ENCODE measurements around the gene CENPQ.
"Not testable (repeated sequence)": the region's sequence is repeated elsewhere in the genome, so short reads cannot be mapped to it uniquely, and the experiment has no call there.

Gene CENPQ, protein sequence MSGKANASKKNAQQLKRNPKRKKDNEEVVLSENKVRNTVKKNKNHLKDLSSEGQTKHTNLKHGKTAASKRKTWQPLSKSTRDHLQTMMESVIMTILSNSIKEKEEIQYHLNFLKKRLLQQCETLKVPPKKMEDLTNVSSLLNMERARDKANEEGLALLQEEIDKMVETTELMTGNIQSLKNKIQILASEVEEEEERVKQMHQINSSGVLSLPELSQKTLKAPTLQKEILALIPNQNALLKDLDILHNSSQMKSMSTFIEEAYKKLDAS

GRCh38 chr6:49462927-49463611 is at the start of gene CENPQ, which contains the start of gene MMUT:
Gene CENPQ (plus strand): TSS chr6:49463370. CDS start chr6:49470177, 6,807 bp downstream.
Gene MMUT (minus strand): TSS chr6:49463253. CDS start chr6:49459466, 3,787 bp downstream.
- peak; percentile 78 to 84 for DNase-seq (ENCODE audit: low read depth in 2 of 2)

DNA sequence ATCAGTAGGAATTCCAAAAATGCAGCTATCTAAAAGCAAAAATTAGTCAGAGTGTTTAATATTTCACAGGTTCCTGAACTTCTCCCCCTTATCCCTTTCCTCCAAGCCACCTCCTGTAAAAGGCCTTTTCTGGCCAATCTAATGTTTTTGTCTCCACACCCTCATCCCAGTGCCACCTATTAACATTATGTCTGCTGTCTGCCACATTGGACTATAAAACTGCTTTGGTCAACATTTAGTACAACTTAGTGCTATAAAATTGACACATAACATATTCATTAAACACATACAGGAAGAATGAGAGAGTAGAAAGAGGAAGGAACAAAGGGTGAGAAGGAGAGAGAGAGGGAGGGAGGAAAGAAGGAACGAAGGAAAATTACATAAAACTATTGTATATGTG is 47.8 kb upstream of the CENPQ start:
- DNase-seq (ENCODE audit: low read depth in 2 of 2): no peak

GRCh38 chr6:49416195-49416594 is 47.0 kb upstream of the CENPQ start:
- DNase-seq (ENCODE audit: low read depth in 2 of 2): no peak

DNA sequence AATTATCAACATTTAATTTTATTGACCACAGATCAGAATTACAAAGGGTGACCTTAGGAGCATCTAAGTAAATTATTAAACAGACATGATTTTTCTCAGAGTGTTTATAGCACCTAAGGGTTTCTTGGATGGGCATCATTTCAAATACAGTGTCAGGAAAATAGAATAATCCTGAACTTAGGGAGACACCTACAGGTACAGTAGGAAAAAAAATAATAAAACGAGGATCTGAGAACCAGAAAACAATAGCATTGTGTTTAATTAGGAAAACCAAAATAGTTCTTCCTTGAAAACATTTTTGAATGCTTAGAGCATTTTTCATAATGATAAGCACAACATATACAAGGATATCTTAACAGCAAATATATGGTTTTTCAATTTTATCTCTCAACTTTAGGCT is 39.4 kb upstream of the CENPQ start:
- DNase-seq (ENCODE audit: low read depth in 2 of 2): no peak

- no peak for DNase-seq (ENCODE audit: low read depth in 2 of 2)
Measured at GRCh38 chr6:49430187-49430586, 33.0 kb upstream of the CENPQ start.

DNA sequence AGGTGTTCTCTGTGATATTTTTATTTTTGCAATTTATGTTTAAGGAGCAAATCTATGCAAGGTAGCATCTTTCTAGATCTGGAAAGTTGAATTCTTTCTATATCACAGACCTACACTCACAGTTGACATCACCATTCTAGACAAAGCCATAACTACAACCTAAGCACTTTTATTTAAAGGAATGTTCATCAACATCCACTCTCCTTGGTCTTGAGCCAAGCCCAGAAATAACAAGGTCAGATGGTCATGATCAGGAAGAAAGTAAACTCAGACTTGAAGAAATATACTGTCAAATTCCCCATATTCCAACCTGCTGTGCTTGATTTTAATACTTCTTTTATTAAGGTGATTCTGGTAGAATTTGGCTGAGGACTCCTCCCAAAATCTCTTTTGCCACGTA is 32.3 kb upstream of the CENPQ start:
- no peak for DNase-seq (ENCODE audit: low read depth in 2 of 2)

GRCh38 chr6:49453221-49453620 is 9.9 kb upstream of the CENPQ start:
- DNase-seq (ENCODE audit: low read depth in 2 of 2): no peak

- no peak for DNase-seq (ENCODE audit: low read depth in 2 of 2)
Measured at GRCh38 chr6:49454787-49455709, 8.1 kb upstream of the CENPQ start.

- DNase-seq (ENCODE audit: low read depth in 2 of 2): no peak
Measured at GRCh38 chr6:49457771-49458170, 5.4 kb upstream of the CENPQ start.

- no peak for DNase-seq (ENCODE audit: low read depth in 2 of 2)
Measured at GRCh38 chr6:49462071-49462470, 1.1 kb upstream of the CENPQ start.

DNA sequence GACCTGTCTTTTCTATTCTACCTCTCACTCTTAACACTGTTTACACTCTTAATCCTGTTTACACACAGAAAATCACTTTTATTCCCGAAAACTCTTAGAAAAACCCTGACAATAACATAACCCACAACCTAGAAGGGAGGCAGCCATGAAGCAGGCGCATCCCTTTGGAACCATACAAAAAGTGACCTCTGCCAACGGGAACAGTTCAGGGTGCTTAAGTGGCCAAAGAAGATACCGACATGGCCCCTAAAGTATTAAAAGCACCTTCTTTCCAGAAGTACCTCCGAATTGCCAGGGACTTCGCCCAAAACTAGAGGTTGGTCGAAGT is 607 bp upstream of the CENPQ start:
- no peak for DNase-seq (ENCODE audit: low read depth in 2 of 2)

GRCh38 chr6:49463612-49463967 is 420 bp downstream of the CENPQ start:
- DNase-seq (ENCODE audit: low read depth in 2 of 2): no peak

DNA sequence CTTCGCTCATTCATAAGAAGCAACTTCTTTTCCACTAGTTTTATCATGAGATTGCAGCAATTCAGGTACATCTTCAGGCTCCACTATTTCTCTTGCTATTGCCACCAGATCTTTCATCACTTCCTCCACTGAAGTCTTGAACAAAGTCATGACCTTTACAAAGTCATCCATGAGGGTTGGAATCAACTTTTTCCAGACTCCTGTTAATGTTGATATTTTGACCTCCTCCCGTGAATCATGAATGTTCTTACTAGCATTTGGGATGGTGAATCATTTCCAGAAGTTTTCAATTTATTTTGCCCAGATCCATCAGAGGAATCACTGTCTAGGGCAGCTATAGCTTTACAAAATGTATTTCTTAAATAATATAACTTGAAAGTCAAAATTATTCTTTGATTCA is 1.5 kb downstream of the CENPQ start:
- no peak for DNase-seq (ENCODE audit: low read depth in 2 of 2)

- no peak for DNase-seq (ENCODE audit: low read depth in 2 of 2)
Measured at GRCh38 chr6:49468042-49468441, 4.9 kb downstream of the CENPQ start.

- not testable (repeated sequence) for DNase-seq (ENCODE audit: low read depth in 2 of 2)
Measured at GRCh38 chr6:49476564-49476963, 13.4 kb downstream of the CENPQ start.

DNA sequence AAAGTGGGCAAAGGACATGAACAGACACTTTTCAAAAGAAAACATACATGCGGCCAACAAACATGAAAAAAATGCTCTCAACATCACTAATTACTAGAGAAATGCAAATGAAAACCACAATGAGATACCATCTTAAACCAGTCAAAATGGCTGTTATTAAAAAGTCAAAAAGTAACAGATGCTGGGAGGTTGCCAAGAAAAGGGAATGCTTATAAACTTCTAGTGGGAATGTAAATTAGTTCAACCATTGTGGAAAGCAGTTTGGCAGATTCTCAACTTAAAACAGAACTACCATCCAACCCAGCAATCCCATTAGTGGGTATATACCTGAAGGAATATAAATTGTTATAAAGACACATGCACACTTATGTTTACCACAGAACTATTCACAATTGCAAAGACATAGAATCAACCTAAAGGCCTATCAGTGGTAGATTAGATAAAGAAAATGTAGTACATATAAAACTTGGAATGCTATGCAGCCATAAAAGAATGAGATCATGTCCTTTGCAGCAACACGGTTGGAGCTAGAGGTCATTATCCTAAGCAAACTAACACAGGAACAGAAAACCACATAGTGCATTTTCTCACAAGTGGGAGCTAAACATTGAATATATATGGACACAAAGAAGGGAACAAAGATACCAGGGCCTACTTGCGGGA is 16.3 kb downstream of the CENPQ start:
- DNase-seq (ENCODE audit: low read depth in 2 of 2): no peak

DNA sequence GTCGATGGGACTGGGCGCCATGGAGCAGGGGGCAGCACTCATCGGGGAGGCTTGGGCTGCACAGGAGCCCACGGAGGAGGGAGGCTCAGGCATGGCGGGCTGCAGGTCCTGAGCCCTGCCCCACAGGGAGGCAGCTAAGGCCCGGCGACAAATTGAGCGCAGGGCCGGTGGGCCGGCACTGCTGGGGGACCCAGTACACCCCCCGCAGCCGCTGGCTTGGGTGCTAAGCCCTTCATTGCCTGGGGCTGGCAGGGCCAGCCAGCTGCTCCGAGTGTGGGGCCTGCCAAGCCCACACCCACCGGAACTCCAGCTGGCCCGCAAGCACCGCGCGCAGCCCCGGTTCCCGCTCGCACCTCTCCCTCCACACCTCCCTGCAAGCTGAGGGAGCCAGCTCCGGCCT is 18.7 kb downstream of the CENPQ start:
- not testable (repeated sequence) for DNase-seq (ENCODE audit: low read depth in 2 of 2)

GRCh38 chr6:49483380-49483779 is 20.2 kb downstream of the CENPQ start:
- DNase-seq (ENCODE audit: low read depth in 2 of 2): not testable (repeated sequence)

- no peak for DNase-seq (ENCODE audit: low read depth in 2 of 2)
Measured at GRCh38 chr6:49490633-49491032, 27.5 kb downstream of the CENPQ start.

GRCh38 chr6:49497304-49497703 is 34.1 kb downstream of the CENPQ start:
- DNase-seq (ENCODE audit: low read depth in 2 of 2): no peak

- DNase-seq (ENCODE audit: low read depth in 2 of 2): no peak
Measured at GRCh38 chr6:49499126-49499525, 36.0 kb downstream of the CENPQ start.

DNA sequence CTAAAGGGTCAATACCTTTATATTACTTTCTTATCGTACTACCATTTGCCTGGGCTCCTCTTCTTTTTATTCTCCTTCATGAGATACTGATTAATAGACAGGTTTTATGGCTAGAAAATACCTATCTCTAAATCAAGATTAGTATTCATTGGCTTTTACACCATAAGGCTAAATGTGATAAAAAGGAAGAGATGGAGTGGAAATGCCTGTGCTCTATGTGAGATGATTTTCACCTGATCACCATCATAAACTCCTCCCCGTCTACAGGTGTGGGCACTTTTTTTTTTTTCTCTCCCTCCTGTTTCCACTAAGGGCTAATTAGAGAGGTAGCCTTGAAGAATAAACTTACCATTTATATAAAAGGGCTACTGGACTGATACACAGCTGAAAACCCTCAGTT is 36.5 kb downstream of the CENPQ start, which contains the start of gene GLYATL3:
TSS of gene GLYATL3 (plus strand) at position 301 of the 400 bp plus-strand sequence. CDS start 12,068 bp downstream, outside the sequence.
- no peak for DNase-seq (ENCODE audit: low read depth in 2 of 2)

All from stimulated activated CD4-positive, alpha-beta T cell treated with anti-CD3 and anti-CD28 coated beads, Interleukin-12 subunit alpha, Interleukin-12 subunit beta, amount 100 ng/mL, for 24 hours (primary cell).